Calu3 (cell line): Measurements from ENCODE around the gene MYADML2. TPM values are rescaled to one million over a fixed set of nuclear protein-coding genes. Genes with fewer than 3 reads are reported as not detected.
A peak's percentile ranks its signal among the peaks of the same experiment; 100 is the strongest.

ENCODE experiments used
- BruUV-seq: library from RNA; stranded (reverse); fragments of 400-500 nt; replicated peaks from 2 replicates; lab custom pipeline; 2021; lab: Mats Ljungman, UMichigan
- CTCF ChIA-PET: fragments of 300-600 bp; sonication (Branson Sonifier 250); formaldehyde crosslinking; loops from one replicate; lab custom pipeline; 2022; ENCODE audit warnings: antibody characterized with exemption; lab: Charles Lee
- DNase-seq: peaks from one replicate; pipeline ENCODE4 v3.0.0; 2022
- H3K27ac Mint-ChIP-seq: one replicate; pipeline ENCODE4 v1.8.0; 2022; ENCODE audit warnings: mixed read lengths; ENCODE audit not compliant: unreplicated experiment
- H3K27me3 Mint-ChIP-seq: one replicate; pipeline ENCODE4 v1.8.0; 2022; ENCODE audit warnings: mixed read lengths; ENCODE audit not compliant: unreplicated experiment
- H3K36me3 Mint-ChIP-seq: one replicate; pipeline ENCODE4 v1.8.0; 2022; ENCODE audit warnings: mild to moderate bottlenecking, moderate library complexity, mixed read lengths; ENCODE audit not compliant: insufficient read depth, unreplicated experiment
- H3K4me1 Mint-ChIP-seq: one replicate; pipeline ENCODE4 v1.8.0; 2022; ENCODE audit warnings: mild to moderate bottlenecking, low read depth, mixed read lengths; ENCODE audit not compliant: unreplicated experiment
- H3K4me3 Mint-ChIP-seq: one replicate; pipeline ENCODE4 v1.8.0; 2022; ENCODE audit warnings: mild to moderate bottlenecking, low read depth, moderate library complexity, mixed read lengths; ENCODE audit not compliant: unreplicated experiment
- H3K9me3 Mint-ChIP-seq: one replicate; pipeline ENCODE4 v1.8.0; 2022; ENCODE audit warnings: low read depth, mixed read lengths; ENCODE audit not compliant: unreplicated experiment
- intact Hi-C: fragments of 100-400 bp; cut with micrococcal nuclease; formaldehyde crosslinking; loops from one replicate; pipeline ENCODE4 v1.10.0; 2022; ENCODE audit not compliant: unreplicated experiment
- total RNA-seq: library from RNA; stranded (reverse); gene quantifications from 2 replicates; pipeline ENCODE4 v1.2.3, GENCODE V29; 2022
- TF ChIP-seq, protein P1 (sequence below): fragments of 200-600 bp; IDR thresholded peaks from one replicate; pipeline ENCODE4 v1.8.0; 2022; ENCODE audit warnings: antibody characterized with exemption; ENCODE audit not compliant: unreplicated experiment

Gene MYADML2
- total RNA-seq, 1 experiment from 2014 or later: not detected

DNA sequence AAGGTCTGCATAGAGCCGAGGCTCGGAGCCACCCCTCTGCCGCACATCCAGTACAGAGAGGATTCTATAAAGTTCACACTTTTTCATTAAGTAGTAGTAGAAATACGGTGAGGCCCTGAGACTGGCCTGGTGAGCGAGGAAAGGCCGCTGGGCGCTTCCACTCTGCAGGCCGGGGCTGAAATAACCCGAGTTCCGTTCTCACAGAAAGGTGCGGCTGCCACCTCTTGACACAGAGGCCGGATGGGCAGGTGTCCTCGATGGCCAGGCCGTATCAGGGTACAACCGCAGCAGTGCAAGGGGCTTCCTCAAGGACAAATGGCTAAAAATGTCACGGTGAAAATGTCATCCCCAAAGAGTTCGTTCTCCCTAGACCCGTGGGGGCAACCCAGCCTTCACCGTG lies 35.1 kb downstream of the MYADML2 start:
- Mint-ChIP-seq H3K27ac (peak overlapping the region; percentile 80), H3K27me3 (no peaks in the 10 kb centered on the region), H3K4me1 (peaks cover 42% of the 10 kb centered on the region), H3K36me3 (peaks cover 70% of the 10 kb centered on the region), H3K4me3 (peak overlapping the region; percentile 78), H3K9me3 (no peaks in the 10 kb centered on the region)
- TF ChIP-seq, protein P1, sequence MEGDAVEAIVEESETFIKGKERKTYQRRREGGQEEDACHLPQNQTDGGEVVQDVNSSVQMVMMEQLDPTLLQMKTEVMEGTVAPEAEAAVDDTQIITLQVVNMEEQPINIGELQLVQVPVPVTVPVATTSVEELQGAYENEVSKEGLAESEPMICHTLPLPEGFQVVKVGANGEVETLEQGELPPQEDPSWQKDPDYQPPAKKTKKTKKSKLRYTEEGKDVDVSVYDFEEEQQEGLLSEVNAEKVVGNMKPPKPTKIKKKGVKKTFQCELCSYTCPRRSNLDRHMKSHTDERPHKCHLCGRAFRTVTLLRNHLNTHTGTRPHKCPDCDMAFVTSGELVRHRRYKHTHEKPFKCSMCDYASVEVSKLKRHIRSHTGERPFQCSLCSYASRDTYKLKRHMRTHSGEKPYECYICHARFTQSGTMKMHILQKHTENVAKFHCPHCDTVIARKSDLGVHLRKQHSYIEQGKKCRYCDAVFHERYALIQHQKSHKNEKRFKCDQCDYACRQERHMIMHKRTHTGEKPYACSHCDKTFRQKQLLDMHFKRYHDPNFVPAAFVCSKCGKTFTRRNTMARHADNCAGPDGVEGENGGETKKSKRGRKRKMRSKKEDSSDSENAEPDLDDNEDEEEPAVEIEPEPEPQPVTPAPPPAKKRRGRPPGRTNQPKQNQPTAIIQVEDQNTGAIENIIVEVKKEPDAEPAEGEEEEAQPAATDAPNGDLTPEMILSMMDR: no peak
- BruUV-seq: no TSS peak
- DNase-seq: no peak
- CTCF ChIA-PET: no interaction called here
- intact Hi-C loops: no loop called here

DNA sequence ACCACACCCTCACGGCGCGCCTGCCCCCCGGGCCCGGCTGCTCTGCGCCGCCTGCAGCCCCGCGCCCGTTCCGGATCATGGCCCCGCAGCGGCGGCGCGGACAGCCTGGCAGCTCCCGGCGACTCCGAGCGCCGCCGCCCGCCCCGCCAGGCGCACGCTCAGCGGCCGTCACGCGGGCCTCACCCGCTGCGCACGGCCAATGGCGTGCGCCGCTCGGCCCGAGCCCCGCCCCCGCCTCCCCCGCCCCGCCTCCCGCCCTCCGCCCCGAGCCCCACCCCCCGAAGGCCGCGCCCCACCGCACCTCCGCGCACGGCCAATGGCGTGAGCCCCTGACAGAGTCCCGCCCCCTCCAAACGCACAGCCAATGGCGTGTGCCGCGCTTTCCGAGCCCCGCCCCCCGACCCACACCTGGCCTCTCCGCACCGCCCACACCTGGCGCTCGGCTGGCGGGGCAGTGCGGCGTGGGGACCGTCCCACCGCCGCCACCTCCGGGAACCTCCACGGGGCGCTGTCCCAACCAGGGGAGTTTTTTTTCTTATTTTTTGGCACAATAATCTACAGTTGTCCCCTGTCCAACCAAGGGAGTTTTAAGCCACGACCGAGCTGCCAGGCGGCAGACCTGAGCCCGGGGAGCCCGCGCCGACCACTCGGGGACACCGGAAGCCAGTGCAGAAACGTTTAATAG lies 35.6 kb downstream of the MYADML2 start, which contains the start of gene PCYT2:
PCYT2 (minus strand) TSS at position 123 of the 685 bp plus-strand sequence; CDS start at position 79, 44 bp downstream.
- intact Hi-C loops: no loop called here
- Mint-ChIP-seq H3K4me3 (peak within 1 kb of the TSS; percentile 78), H3K27me3 (no peaks in the 10 kb centered on the region), H3K36me3 (peaks cover 69% of the 10 kb centered on the region), H3K27ac (peak within 1 kb of the TSS; percentile 80), H3K9me3 (no peaks in the 10 kb centered on the region), H3K4me1 (peaks cover 36% of the 10 kb centered on the region)
- TF ChIP-seq, protein P1: no peak
- CTCF ChIA-PET: interaction anchor here (1.0 kb wide), 1 partner anchor 90 kb away, joined by 3 read pairs; no protein-coding TSS in a partner anchor
- no TSS peak for BruUV-seq
- DNase-seq: peak; percentile 96

DNA sequence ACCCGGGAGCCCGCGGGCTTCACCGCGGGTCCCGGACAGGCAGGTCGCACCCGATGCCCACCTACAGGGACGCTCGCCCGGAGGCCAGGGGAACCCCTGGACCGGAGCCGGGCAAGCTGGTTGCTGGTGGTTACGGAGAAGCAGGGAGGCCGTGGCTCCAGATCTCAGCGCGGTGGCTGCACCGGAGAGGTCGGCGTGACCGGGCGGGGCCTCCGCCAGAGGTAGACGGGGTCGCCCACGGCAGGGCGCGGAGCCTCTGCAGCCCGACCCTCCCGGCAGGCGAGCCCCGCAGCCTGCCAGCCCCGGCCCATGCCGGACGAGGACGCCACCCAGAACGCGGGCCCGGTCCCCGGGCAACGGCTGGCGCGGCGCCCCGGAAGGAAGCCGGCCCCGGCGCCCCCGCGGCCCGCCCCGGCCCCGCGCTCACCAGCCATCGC lies 36.2 kb downstream of the MYADML2 start:
- TF ChIP-seq, protein P1: no peak
- CTCF ChIA-PET: interaction anchor here (0.6 to 1.0 kb wide), 2 partner anchors 17 to 89 kb away, joined by 3 read pairs; partner anchors contain the start of gene MAFG
- no TSS peak for BruUV-seq
- Mint-ChIP-seq H3K27ac (no peak overlapping the region), H3K36me3 (peaks cover 63% of the 10 kb centered on the region), H3K4me1 (peaks cover 30% of the 10 kb centered on the region), H3K4me3 (peak overlapping the region; percentile 78), H3K27me3 (no peaks in the 10 kb centered on the region), H3K9me3 (no peaks in the 10 kb centered on the region)
- intact Hi-C loops: no loop called here
- DNase-seq: no peak

- peaks cover 28% of the 10 kb centered on the region for H3K4me1 Mint-ChIP-seq
- peak overlapping the region; percentile 78 for H3K4me3 Mint-ChIP-seq
- TF ChIP-seq, protein P1: no peak
- H3K27ac Mint-ChIP-seq: no peak overlapping the region
- BruUV-seq: TSS peak; percentile 7
- no peaks in the 10 kb centered on the region for H3K27me3 Mint-ChIP-seq
- intact Hi-C loops: no loop called here
- no peak for DNase-seq
- CTCF ChIA-PET: interaction anchor here (0.6 kb wide), 1 partner anchor 17 kb away, joined by 3 read pairs; the partner anchor contains the start of gene MAFG
- H3K9me3 Mint-ChIP-seq: no peaks in the 10 kb centered on the region
- H3K36me3 Mint-ChIP-seq: peaks cover 58% of the 10 kb centered on the region
Observed at GRCh38 chr17:81909966-81910839, 36.8 kb downstream of the MYADML2 start.
